Kasumi-1 (cell line): Measurements from ENCODE around the gene ALPK3.

ENCODE experiments used
- DNase-seq, 2 experiments: peaks; one replicate each; lab custom pipeline; 2025; lab: John Stamatoyannopoulos, UW

ALPK3 gene

DNA sequence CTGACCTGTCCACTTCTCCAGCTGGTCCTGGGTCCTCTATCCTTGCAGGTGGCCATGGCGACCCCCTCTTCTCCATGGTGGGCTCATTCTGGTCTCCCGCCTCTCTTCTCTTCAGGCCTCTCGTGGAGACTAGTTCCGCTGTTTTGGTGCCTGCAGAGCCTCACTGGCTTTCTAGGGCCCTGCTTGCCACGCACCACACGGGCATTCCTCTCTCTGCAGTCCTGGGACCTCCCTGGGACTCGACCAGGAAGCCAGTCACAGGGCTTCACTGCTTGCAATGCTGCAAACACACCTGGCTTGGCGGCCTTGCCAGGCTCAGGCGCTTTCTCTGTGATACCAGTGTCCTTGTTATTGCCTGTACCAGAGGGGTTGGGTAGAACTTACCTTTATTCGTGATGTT, 76.5 kb downstream of the ALPK3 start:
- no peak for DNase-seq

DNA sequence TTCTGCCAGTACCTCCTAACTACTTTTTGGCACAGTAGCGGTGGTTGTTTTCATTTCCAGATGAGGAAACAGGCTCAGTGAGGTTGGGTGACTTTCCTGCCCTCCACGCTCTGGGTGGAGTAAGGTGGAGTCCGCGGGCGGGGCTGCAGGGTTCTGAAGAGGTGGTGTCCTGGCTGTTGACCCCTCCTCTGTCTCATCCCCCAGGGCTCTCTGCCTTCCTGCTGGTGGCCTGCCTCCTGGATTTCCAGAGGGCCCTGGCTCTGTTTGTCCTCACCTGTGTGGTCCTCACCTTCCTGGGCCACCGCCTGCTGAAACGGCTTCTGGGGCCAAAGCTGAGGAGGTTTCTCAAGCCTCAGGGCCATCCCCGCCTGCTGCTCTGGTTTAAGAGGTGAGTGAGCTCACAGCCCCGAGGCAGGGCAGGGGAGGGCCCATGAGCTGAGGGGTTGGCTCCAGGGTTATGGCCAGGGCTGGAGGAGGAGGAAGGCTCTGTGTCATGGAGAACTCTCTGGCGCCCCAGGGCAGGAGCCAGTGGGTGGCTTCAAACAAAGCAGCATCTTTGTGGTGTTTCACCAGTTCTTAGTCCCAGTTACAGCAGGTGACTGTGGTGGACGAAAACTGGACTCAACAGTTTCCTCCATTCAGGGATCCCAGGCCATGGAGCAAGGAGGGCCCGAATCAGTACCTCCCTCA, 77.7 kb downstream of the ALPK3 start:
- DNase-seq, result no peak

DNA sequence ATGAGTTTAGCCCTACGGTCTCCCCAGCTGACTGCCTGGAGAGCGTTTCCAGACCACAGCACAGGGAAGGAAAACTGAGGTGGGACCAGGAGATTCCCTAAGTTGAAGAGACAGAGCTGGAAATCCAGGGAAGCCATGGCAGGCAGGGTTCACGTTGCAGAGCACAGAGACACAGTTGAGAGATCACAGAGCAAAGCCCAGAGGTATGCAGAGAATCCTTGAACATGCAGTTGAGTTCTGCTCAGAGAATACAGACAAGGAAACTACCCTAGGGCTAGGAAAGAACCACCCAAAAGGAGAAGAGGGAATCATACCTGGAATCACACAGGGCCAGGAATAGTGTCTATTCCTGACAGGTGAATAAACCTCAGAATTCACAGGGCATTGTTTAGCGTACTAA, 81.6 kb downstream of the ALPK3 start:
- DNase-seq, result no peak

DNA sequence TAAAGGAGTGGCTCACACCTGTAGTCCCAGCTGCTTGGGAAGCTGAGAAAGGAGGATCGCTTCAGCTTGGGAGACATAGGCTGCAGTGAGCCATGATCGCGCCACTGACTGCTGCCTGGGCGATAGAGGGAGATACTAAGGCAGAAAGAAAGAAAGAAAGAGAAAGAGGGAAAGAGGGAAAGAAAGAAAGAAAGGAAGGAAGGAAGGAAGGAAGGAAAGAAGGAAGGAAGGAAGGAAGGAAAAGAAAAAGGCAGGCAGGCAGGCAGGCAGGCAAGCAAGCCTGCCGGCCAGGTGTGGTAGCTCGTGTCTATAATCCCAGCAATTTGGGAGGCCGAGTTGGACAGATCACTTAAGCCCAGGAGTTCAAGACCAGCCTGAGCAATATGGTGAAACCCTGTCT, 82.6 kb downstream of the ALPK3 start:
- no peak for DNase-seq

DNA sequence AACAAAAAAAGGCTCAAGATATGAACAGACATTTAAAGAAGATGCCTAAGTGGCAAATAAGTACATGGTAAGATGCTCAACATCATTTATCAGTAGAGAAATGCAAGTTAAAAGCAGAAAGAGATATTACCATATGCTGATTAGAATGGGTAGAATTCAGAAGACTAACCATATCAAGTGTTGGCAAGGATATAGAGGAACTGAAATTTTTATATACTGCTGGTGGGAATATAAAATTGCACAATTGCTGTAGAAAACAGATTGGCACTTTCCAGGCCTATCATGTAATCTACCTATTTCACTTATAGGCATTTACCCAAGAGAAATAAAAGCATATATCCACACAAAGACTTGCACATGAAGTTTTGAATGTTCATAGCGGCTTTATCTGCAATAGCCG, 84.4 kb downstream of the ALPK3 start:
- DNase-seq, result no peak

DNA sequence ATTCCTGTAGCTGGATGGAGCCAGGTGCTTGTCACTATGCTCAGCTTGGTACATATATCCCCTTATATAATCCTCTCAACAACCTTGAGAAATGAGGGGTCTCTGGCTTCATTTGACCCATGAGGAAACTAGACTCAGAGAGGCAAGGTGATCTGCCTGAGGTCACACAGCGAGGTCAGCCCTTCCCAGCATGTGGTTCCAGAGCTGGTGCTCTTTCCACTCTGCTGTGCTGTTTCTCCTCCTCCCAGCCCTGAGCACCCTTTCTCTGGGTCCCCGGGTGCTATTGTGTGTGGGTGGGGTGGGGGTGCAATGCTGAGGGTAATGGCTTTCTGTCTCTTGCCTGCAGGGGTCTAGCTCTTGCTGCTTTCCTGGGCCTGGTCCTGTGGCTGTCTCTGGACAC, 86.6 kb downstream of the ALPK3 start:
- no peak for DNase-seq

DNA sequence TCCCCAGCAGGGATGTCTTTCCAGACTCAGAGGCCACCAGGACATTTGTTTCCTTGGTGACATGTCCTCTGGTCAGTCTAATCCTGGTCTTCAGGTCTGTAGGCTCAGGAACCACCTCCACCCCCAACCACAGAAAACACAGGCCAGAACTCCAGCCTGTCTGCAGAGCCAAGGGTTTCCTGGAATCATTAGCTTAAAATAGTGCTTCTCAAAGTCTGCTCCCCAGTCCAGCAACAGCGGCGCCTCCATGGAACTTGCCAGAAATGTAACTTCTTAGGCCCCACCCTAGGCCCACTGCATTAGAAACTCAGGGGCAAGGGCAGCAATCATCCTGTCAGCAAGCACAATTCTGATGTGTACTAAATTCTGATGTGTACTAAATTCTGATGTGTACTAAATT, 87.3 kb downstream of the ALPK3 start:
- DNase-seq, result no peak

DNA sequence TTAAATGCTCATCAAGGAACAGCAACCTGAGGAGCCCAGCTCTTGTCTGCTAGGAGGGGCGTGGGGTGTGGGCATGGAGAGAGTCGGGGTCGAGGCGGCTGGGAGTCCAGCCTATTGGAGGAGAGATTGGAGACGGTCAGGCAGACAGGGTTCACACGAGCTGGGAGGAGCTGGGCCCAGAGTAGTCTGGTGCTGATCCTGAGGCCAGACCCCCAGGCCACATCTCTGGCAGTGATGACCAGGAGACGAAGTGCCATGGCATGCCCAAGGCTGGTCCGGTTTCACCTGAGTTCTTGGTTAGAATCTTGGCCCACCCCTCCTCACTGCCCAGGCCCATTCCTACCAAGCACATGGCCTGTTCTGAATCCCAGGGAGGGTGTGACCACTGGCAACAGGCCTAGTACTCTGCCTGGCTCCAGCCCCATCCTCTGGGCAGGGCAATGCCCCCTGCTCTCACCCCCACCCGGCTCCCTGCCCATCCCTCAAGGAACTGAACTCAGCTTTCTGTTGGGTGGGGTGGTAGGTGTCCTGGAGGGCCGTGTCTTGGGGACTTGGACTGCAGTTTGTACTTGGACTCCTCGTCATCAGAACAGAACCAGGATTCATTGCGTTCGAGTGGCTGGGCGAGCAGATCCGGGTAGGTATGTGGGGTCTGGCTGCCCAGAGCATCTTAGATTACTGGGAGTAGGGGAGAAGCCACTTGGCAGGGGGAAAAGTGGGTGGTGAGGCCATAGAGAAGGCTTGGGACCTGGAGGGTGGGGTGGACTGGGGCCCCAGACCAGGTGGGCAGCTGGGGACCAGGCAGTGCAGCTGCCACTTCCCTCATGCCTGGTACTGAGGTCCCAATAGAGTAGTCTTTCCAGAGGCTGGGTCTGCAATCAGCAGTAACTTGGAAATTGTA, 88.1 kb downstream of the ALPK3 start:
- no peak for DNase-seq

DNA sequence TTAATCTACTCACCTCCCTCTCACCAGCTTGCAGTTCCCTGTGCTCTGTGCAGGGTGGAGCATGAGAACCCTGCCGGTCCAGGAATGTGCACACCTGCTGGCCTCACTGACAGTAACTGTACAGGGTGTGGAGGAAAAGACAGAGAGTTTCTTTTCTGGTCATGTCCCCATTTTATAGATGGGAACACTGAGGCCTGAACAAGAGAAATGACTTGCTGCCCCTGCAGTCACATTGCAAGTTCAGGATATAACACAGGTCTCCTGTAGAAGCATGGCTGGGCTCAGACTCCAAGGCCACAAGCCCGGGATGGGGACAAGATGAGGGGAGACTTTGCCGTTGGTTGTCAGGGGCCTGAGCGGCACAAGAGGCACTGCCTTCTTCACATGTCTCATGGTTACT, 90.6 kb downstream of the ALPK3 start:
- no peak for DNase-seq

DNA sequence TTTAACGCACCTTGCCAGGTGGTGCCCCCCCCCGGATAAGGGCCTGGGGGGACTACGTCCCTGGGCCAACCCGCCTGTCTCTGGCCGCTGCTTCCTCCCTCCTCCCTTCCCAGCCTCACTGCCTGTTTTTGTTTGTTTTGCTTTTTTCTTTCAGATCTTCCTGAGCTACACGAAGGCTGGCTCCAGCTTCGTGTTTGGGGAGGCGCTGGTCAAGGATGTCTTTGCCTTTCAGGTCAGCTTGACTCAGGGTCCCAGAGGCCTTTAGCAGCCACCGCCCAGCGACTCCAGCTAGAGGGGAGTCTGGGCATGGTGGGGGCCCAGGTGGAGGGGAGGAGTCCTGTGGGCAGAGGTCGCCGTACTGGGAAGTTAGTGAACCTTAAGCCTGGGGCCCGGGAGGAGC, 91.4 kb downstream of the ALPK3 start:
- DNase-seq, result no peak

DNA sequence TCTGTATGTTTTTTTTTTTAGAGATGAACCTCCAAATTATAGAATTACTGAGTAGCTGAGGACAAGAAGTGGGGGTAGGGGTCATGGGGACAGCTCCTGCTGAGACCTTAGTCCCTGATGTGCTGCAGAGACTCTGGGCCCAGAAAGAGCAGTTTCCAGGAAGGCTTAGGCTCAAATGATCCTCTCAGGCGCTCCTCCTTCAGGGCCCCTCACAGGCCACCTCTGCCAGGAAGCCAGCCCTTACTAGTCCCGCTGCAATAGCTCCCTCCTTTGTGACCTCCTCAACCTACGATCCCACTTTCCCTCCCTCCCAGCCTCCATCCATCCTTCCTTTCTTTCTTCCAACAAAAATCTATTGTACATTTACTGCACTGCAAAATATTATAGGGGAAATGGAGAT, 91.9 kb downstream of the ALPK3 start:
- no peak for DNase-seq

DNA sequence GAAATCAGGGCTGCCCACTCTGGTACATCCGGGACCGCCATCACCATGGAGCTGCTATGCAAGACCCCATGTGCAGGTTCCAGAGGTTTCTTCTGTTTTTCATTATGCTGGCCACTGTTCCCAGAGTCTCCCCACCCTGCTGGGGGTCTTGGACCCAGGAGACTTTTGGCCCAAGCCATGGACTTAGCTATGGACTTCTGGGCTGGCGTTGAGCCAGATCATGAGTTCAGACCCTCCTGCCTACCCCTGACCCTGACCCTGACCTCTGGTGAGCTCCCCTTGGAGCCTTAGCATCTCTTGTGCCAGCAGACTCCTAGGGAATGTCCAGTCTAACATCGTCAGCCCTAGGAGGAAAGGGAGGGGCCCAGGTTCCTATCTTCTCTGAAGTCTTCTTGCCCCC, 92.6 kb downstream of the ALPK3 start:
- DNase-seq, result no peak

DNA sequence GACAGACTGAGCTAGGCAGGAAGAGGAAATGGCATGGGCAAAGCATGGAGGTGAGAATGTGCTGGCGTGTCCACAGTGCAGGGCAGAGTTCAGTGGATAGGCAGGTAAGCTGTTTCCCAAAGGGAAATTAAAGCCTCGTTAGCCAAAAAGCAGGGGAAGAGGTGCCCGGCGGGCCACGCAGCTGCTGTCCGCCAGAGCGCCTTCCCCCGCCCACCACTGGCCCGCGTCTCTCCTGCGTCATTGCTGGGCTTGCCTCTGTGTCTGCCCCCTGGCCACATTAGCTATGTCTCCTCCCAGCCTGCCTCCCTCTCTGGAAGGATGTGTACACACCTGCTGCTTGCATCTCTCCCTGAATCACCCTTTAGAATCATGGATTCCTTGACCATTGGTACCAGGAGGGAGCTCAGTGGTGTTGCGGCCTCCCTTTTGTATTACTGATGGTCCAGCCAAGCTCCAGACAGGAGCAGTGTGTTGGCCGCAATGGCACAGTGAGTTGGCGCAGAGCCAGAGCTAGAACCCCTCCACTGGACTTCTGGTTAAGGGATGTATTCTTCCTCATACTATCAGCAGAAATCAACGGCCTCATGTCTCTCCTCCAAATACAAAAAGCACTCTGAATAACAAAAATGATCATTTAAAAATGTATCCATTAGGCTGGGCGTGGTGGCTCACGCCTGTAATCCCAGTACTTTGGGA, 93.9 kb downstream of the ALPK3 start:
- no peak for DNase-seq

DNA sequence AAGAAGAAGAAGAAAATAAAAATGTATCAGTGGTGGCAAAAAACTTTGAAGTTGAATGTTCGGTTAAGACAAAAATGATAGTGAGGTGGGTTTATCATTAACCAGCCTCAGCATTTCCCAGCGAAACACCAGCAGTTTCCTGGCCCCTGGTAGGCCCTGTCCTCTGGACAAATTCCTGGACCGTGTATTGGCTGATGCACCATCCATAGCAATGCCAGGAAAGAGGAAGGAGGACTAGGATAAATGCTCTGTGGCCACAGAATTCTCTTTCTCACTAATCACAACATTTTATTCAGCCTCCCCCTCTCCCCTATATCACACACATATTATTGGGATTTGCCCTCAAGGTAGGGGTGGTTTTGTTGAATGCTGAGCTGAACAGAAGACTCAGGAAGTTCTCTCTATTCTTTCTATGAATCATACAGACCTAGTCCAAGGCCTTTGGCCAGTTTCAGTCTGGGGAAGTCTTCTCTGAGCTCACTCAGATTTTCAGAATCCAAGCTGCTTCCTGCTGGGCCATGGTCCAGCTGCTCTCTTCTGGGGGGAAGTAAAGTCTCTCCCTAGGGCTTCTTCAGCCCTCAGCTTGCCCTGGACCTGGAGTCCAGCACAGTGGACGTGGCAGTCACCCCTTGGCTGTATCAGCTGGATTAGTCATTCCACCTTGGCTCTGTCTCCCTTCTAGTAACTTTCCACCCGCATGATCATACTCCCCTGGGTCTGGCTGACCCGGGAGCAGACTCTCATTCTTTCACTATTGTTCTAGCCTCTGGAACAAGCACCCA, 94.9 kb downstream of the ALPK3 start:
- no peak for DNase-seq

DNA sequence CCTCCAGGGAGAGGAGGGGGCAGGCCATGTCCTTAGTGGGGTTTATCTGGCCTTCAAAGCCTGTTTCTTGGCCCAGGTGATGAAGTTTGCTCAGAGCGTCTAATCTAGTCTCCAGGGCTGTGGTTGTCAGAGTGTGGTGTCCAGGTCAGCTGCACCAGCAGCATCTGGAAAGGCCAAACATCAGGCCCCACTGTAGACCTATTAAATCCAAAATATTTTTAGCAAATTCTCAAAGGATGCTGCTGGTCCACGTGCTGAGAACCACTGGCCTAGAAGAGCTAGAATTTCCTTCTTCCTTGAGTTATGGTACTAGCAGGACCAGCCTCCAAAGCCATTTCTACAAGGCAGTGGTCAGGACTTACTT, 96.2 kb downstream of the ALPK3 start:
- DNase-seq, result no peak

DNA sequence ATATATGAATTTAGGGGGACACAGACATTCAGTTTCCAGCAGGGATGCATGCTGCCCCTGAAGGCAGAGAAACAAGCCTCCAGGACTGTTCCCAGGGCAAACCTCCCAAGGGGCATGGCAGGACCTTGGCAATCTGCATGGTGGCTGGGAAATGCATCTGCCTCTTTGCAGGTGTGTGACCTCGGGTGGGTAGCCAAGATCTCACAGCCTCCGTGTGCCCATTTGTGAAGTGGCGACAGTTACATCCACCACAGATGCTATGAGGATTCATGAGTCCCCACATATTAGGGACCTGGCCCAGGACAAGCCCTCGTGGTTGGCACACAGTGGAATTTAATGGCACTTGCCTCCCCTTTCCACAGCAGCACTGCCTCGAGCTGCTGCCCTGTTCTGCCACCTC, 97.2 kb downstream of the ALPK3 start:
- DNase-seq, result no peak

DNA sequence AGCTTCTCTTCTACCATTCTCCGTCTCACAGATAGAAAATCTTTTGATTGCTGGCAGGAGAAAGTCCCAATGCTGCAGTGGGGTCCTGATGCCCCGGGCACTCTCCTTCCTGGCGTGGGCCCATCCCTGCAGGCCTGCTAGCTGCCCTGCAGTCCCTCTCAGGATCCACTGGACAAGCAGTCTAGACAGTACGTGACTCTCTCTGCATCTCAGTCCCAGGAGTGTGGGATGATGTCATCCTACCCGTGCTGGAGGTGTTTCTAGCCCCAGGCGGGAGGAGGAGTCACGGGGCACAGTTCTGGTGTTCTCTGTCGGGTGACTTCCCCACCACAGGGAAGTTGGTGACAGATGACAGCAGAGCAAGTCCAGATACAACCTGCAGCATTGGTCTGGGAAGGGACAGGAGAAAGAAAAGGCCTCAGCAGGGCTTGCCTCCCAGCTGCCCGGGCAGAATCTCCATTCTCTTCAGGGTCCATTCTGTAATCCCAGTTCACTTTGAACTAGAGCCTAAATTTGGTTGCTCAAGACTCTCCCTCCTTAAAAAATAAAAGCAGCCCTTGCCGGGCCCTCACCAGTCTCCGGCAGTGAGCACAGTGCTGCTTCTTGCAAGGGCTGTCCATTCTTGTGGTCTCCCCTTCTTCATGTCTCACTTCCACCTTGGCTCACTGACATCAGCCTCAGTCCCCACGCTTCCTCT, 97.9 kb downstream of the ALPK3 start:
- peak; percentile 53 to 57 for DNase-seq

DNA sequence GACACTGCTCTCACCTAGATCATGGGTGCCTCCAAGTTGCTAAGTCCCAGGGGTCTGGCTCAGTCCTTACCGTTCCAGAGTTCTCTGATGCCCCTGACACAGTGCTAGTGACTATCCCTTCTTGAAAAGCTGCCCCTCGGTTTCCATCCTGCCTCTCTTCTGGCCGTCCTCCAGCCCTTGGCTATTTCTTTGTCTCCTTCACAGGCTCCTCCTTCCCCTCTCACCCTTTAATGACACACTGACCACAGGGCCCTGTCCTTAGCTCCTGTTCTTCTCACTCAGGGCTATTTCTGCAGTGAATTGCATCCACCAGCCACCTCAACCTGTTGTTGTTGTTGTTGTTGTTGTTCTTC, 98.4 kb downstream of the ALPK3 start:
- no peak for DNase-seq

DNA sequence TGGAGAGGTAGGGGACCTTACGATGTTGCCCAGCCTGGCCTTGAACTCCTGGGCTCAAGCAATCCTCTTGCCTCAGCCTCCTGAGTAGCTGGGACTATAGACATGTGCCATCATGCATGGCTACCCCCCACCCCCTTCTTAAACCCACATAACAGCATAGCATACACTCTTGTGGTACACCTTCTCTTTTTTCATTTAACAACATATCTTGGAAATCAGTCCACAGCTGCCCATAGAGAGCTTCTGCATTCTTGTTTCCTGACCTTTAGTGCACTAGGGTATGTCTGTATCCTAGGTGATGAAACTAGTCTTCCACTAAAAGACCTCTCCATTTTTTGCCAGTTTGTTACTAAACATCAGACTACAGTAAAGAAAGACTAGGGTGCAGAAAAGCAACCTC, 100.3 kb downstream of the ALPK3 start:
- DNase-seq, result no peak

DNA sequence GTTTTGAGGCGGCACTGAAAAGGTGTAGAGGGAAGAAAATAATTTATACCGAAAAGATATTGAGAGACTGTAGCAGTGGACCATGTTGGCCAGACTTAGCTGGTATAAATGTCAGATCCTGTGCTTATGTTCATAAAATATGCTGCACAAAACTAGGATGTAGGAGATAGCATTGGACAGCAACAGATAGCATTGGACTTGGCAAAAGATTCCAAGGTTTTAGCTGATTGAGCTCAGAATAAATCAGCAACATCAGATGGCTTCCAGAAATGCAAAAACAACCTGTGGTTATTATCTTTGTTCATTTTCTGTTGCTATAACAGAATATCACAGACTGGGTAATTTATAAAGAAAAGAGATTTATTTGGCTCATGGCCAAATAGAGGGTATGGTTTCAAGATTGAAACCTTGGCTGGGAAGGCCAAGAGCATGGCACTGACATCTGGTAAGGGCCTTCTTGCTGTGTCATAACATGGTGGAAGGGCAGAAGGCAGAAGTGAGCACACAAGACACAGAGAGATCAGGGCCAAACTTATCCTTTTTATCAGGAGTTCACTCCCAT, 102.0 kb downstream of the ALPK3 start:
- no peak for DNase-seq

DNA sequence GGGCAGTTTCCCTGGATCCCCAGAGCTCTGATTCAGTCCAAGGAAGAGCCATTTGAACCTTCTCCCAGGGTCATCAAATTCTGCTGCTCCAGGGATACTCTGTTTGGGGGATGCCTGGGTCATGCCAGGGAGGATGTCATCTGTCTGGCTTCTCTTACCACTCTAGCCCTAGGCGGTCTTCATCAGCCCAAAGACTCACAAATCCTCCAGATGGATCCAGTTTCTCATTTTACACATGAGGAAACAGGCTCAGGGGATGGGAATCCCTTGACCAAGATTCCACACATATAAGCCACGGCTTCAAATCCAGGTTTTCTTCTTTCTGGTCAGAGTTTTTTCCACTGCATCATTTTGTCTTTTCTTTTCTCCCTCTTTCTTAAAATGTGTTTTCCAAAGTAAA, 104.0 kb downstream of the ALPK3 start:
- DNase-seq, result no peak
